ENCODE measurements around the gene KIF26B. TPM values are rescaled to one million over a fixed set of nuclear protein-coding genes. Genes with fewer than 3 reads are reported as not detected.

The KIF26B gene
- total RNA-seq, 1 experiment from 2014 or later: 0.04 TPM

DNA sequence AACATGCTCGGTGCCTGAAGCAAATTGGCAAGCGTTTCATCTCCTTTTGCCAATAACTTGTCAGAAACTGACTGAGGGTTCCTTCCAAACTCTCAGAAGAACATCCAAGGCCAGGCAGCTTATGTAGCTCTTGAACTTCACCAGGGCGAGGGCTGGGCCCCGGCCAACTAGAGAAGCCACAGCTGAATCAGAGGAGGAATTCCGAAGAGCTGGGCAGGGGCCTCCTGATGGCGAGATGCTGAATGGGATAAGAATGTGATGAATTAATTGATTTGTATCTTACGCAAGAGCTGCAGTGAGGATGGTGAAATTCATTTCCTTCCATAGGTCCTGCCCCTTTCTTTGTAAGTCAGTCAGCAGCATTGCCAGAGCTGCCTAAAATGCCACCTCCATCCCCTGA lies 345.8 kb downstream of the KIF26B start:
- Histone ChIP-seq H3K9ac (ENCODE audit: low read length) (no peak overlapping the region), H3K36me3 (ENCODE audit: low read depth, low read length) (no peaks in the 10 kb centered on the region), H3K79me2 (ENCODE audit: low read length) (no peaks in the 10 kb centered on the region), H3K27me3 (ENCODE audit: low read length) (peaks cover 49% of the 10 kb centered on the region), H3K27ac (ENCODE audit: low read length) (no peak overlapping the region), H3K9me3 (ENCODE audit: low read length) (no peaks in the 10 kb centered on the region), H2AFZ (ENCODE audit: low read length) (no peak overlapping the region), H3K4me3 (ENCODE audit: low read length) (no peak overlapping the region), H3K9me2 (replicated peaks; ENCODE audit: low read length) (no peaks in the 10 kb centered on the region), H4K20me1 (ENCODE audit: low read length) (no peaks in the 10 kb centered on the region), H3F3A (ENCODE audit: low read length, unreplicated experiment) (no peaks in the 10 kb centered on the region), H3K4me1 (ENCODE audit: insufficient read depth, low read length) (no peaks in the 10 kb centered on the region), H3K4me2 (ENCODE audit: low read length) (no peak overlapping the region)
- ATAC-seq: no peak
- intact Hi-C loops (cut with micrococcal nuclease): no loop called here
- BruUV-seq (replicated peaks): no TSS peak
- no peak for TF ChIP-seq EZH2phosphoT487 (IDR thresholded peaks at IDR 0.05; ENCODE audit: borderline replicate concordance, low read length)
- TF ChIP-seq EZH2 (IDR thresholded peaks at IDR 0.05; ENCODE audit: low read length, unreplicated experiment): no peak
- TF ChIP-seq, protein P1, sequence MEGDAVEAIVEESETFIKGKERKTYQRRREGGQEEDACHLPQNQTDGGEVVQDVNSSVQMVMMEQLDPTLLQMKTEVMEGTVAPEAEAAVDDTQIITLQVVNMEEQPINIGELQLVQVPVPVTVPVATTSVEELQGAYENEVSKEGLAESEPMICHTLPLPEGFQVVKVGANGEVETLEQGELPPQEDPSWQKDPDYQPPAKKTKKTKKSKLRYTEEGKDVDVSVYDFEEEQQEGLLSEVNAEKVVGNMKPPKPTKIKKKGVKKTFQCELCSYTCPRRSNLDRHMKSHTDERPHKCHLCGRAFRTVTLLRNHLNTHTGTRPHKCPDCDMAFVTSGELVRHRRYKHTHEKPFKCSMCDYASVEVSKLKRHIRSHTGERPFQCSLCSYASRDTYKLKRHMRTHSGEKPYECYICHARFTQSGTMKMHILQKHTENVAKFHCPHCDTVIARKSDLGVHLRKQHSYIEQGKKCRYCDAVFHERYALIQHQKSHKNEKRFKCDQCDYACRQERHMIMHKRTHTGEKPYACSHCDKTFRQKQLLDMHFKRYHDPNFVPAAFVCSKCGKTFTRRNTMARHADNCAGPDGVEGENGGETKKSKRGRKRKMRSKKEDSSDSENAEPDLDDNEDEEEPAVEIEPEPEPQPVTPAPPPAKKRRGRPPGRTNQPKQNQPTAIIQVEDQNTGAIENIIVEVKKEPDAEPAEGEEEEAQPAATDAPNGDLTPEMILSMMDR (conservative IDR thresholded peaks at IDR 0.05; ENCODE audit: low read depth, low read length): no peak
- ChIA-PET POLR2A (ENCODE audit: unreplicated experiment) (no interaction called here), CTCF (no interaction called here)
- peak; percentile 29 for DNase-seq

DNA sequence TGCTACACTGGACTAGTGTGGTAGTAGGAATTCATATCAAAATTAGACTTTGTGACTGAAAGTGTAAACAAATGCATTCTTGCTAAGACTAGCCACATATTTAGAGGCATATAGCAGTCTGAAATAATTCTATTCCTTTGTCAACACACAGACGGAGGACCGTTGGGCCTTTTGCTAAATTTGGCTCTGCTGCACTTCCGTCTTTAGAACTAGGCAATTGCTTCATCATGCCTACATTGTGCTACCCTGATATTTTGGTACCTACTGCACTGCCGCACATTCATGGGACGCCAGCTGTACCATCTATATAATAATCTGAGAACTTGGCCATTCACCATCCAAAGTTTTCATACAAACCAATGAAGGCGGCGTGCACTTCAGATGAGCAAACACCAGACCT lies 346.8 kb downstream of the KIF26B start:
- Histone ChIP-seq H3K4me2 (ENCODE audit: low read length) (no peak overlapping the region), H3K4me1 (ENCODE audit: insufficient read depth, low read length) (no peaks in the 10 kb centered on the region), H3K9ac (ENCODE audit: low read length) (no peak overlapping the region), H3K9me3 (ENCODE audit: low read length) (no peaks in the 10 kb centered on the region), H3K36me3 (ENCODE audit: low read depth, low read length) (no peaks in the 10 kb centered on the region), H3K27me3 (ENCODE audit: low read length) (peaks cover 53% of the 10 kb centered on the region), H3F3A (ENCODE audit: low read length, unreplicated experiment) (no peaks in the 10 kb centered on the region), H4K20me1 (ENCODE audit: low read length) (no peaks in the 10 kb centered on the region), H3K9me2 (replicated peaks; ENCODE audit: low read length) (no peaks in the 10 kb centered on the region), H3K4me3 (ENCODE audit: low read length) (no peak overlapping the region), H3K79me2 (ENCODE audit: low read length) (no peaks in the 10 kb centered on the region), H3K27ac (ENCODE audit: low read length) (no peak overlapping the region), H2AFZ (ENCODE audit: low read length) (no peak overlapping the region)
- ChIA-PET CTCF (no interaction called here), POLR2A (ENCODE audit: unreplicated experiment) (no interaction called here)
- ATAC-seq (no peak), DNase-seq (no peak)
- BruUV-seq (replicated peaks): no TSS peak
- intact Hi-C loops (cut with micrococcal nuclease): no loop called here
- TF ChIP-seq EZH2phosphoT487 (IDR thresholded peaks at IDR 0.05; ENCODE audit: borderline replicate concordance, low read length) (no peak), EZH2 (IDR thresholded peaks at IDR 0.05; ENCODE audit: low read length, unreplicated experiment) (no peak)
- TF ChIP-seq, protein P1 (conservative IDR thresholded peaks at IDR 0.05; ENCODE audit: low read depth, low read length): no peak

DNA sequence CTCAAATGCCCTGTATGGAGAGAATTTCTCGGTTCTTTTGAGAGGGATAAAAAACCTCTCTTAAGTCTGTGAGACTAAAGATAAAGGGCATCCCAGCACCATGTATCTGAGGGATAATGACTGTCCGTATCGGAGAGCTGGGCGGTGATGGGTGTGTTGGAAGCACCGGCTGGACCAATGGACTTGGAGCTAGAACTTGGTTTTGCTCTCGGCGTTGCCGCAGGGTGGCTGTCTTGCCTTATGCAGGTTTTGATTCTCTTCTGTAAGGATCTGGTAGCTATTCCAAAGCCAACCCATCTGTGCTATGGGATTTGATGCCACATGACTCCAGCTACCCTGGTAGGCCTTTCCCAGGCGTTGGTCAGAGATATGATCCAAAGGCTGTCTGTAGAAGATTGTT lies 348.8 kb downstream of the KIF26B start:
- no peak for DNase-seq
- H3K9ac ChIP-seq (ENCODE audit: low read length): no peak overlapping the region

More for the DNA sequence above, 348.8 kb downstream of the KIF26B start:
- Histone ChIP-seq H3K4me3 (ENCODE audit: low read length) (no peak overlapping the region), H3K4me1 (ENCODE audit: insufficient read depth, low read length) (no peaks in the 10 kb centered on the region), H3K9me2 (replicated peaks; ENCODE audit: low read length) (no peaks in the 10 kb centered on the region), H3K27me3 (ENCODE audit: low read length) (peaks cover 58% of the 10 kb centered on the region), H4K20me1 (ENCODE audit: low read length) (no peaks in the 10 kb centered on the region), H3K79me2 (ENCODE audit: low read length) (no peaks in the 10 kb centered on the region), H3K36me3 (ENCODE audit: low read depth, low read length) (no peaks in the 10 kb centered on the region), H3K27ac (ENCODE audit: low read length) (no peak overlapping the region), H3F3A (ENCODE audit: low read length, unreplicated experiment) (no peaks in the 10 kb centered on the region), H3K9me3 (ENCODE audit: low read length) (no peaks in the 10 kb centered on the region), H2AFZ (ENCODE audit: low read length) (no peak overlapping the region), H3K4me2 (ENCODE audit: low read length) (no peak overlapping the region)
- BruUV-seq (replicated peaks): no TSS peak
- ChIA-PET POLR2A (ENCODE audit: unreplicated experiment) (no interaction called here), CTCF (no interaction called here)
- intact Hi-C loops (cut with micrococcal nuclease): no loop called here
- no peak for ATAC-seq
- TF ChIP-seq EZH2 (IDR thresholded peaks at IDR 0.05; ENCODE audit: low read length, unreplicated experiment): no peak
- no peak for TF ChIP-seq EZH2phosphoT487 (IDR thresholded peaks at IDR 0.05; ENCODE audit: borderline replicate concordance, low read length)
- TF ChIP-seq, protein P1 (conservative IDR thresholded peaks at IDR 0.05; ENCODE audit: low read depth, low read length): no peak
